NCI-H1417 (cell line): Measurements from ENCODE around the gene MEAK7.

Source experiments
- DNase-seq, 3 experiments: peaks; one replicate each; lab custom pipeline; 2025; lab: John Stamatoyannopoulos, UW

Gene MEAK7

GRCh38 chr16:84504420-84505248 lies at the start of gene MEAK7:
Gene MEAK7 (minus strand): TSS chr16:84504659. CDS start chr16:84498086, 6,573 bp downstream.
- DNase-seq = peak; percentile 43 to 95 (median 75)

- no peak for DNase-seq
Measured at GRCh38 chr16:84553873-84554399, 49.5 kb upstream of the MEAK7 start.

- no peak for DNase-seq
Measured at GRCh38 chr16:84552135-84552534, 47.7 kb upstream of the MEAK7 start.

GRCh38 chr16:84550096-84550495 lies 45.6 kb upstream of the MEAK7 start:
- no peak for DNase-seq

- peak in 2 of 3 experiments; percentile 11 to 15 for DNase-seq
Measured at GRCh38 chr16:84548971-84549844, 44.7 kb upstream of the MEAK7 start.

GRCh38 chr16:84548508-84548907 lies 44.0 kb upstream of the MEAK7 start:
- peak in 2 of 3 experiments; percentile 13 for DNase-seq

GRCh38 chr16:84547546-84548061 lies 43.1 kb upstream of the MEAK7 start:
- peak in 1 of 3 experiments; percentile 55 for DNase-seq

- peak in 1 of 3 experiments; percentile 14 for DNase-seq
Measured at GRCh38 chr16:84546669-84547545, 42.4 kb upstream of the MEAK7 start.

GRCh38 chr16:84545114-84545737 lies 40.8 kb upstream of the MEAK7 start:
- peak in 1 of 3 experiments; percentile 11 for DNase-seq

- DNase-seq = peak in 2 of 3 experiments; percentile 34 to 60
Measured at GRCh38 chr16:84544031-84544773, 39.7 kb upstream of the MEAK7 start.

GRCh38 chr16:84543253-84543652 lies 38.8 kb upstream of the MEAK7 start:
- DNase-seq = no peak

- no peak for DNase-seq
Measured at GRCh38 chr16:84541999-84542817, 37.7 kb upstream of the MEAK7 start.

GRCh38 chr16:84540194-84540593 lies 35.7 kb upstream of the MEAK7 start:
- DNase-seq = no peak

- no peak for DNase-seq
Measured at GRCh38 chr16:84538222-84538840, 33.9 kb upstream of the MEAK7 start.

GRCh38 chr16:84537491-84538151 lies 33.2 kb upstream of the MEAK7 start:
- DNase-seq = peak in 2 of 3 experiments; percentile 20 to 34

- no peak for DNase-seq
Measured at GRCh38 chr16:84535851-84536250, 31.4 kb upstream of the MEAK7 start.

- DNase-seq = no peak
Measured at GRCh38 chr16:84535408-84535807, 30.9 kb upstream of the MEAK7 start.

GRCh38 chr16:84534815-84535214 lies 30.4 kb upstream of the MEAK7 start:
- DNase-seq = no peak
